Measurements from ENCODE around the gene SCNN1G.

- TF ChIP-seq CTCF (conservative IDR thresholded peaks at IDR 0.05 in 1 of 2, IDR thresholded peaks at IDR 0.05 in 1 of 2; ENCODE audit: low read depth in 1 of 2, low read length in 2 of 2) (no peak), EZH2 (IDR thresholded peaks at IDR 0.05; ENCODE audit: low read length, missing control alignments) (no peak)
Measured at GRCh38 chr16:23236983-23237382, 54.4 kb downstream of the SCNN1G start.

Measured in fibroblast of lung (primary cell).